GM19023 (cell line): ENCODE data around the gene LRP6.
"Not testable (repeated sequence)": the region's sequence is repeated elsewhere in the genome, so short reads cannot be mapped to it uniquely, and the experiment has no call there.

Source experiments
- ATAC-seq: cut with Tn5 transposase; IDR thresholded peaks from one replicate; pipeline ENCODE4 v1.9.1; 2021; ENCODE audit warnings: mild to moderate bottlenecking, moderate library complexity; ENCODE audit not compliant: unreplicated experiment

LRP6 gene

GRCh38 chr12:12127304-12127703 lies 139.5 kb downstream of the LRP6 start:
- ATAC-seq: no peak

DNA sequence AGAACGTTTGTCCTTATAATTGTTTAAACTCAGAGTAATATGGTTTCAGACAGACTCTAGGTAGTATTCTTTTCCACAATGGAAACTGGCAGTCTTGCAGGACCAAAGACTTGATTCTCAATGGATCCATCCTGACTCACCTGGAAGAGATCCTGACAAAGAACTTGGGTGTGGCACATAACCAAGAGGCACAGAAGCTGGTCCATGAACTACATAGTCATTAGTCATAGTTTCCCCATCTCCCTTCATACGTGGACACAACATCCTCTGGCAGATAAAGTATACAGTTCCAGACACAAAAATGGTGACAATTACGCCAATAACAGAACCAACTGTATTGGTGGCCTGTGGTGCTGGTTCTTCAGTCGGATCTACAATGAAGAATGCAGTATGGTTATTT lies 140.3 kb downstream of the LRP6 start:
- ATAC-seq: no peak

- no peak for ATAC-seq
Observed at GRCh38 chr12:12123036-12123604, 143.7 kb downstream of the LRP6 start.

DNA sequence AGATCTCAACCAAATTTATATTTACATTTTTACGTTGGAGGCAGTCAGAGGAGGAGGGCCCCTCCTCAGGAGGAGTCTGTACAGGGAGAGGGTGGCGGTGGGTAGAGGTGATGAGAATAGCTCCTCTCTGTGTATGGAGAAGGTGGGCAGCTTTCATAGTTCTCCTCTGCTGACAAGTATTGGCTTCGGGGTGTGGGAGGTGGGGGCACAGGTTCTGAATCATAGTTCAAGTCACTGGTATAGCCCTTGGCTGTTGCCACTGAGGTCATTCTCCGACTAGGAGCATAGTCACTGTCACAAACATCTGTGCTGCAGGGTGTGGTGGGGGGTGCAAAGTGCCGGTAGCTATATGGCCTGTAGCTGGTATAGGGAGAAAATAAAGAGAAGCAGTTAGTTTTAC lies 145.8 kb downstream of the LRP6 start:
- ATAC-seq: no peak

DNA sequence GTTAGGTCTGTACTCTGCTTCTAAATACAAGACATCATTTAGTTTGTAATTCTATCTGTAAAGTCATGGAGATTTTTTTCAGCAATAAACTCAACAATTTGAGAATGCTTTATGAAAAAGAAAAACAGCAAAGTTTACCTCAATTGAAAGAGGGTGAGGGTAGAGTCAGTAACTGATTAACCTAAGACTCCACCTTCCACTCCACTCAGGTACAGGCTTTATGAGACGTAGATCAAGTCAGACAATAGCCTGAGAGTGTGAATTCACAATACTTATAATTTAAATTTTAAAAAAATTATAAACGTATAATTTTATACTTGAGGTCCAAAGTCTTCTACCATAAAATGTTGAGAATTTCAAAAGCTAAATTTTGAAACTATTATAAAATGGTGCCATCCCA lies 150.2 kb downstream of the LRP6 start:
- ATAC-seq: no peak

DNA sequence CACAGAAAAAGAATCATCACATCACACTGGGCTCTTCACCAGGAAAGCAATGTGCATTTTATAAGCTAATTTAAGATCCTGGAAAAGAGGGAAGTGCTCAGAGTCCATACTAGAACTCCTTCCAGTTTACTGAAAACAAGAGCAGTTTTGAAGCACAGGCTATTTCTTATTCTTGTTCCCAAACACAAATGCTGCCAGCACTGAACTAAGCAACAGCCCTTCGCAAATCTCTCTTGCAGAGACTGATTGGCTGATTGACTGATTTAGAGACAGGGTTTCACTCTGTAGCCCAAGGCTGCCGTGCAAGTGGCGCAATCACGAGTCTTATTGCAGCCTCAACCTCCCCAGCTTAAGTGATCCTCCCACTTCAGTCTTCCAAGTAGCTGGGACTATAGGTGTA lies 151.3 kb downstream of the LRP6 start:
- ATAC-seq: no peak

DNA sequence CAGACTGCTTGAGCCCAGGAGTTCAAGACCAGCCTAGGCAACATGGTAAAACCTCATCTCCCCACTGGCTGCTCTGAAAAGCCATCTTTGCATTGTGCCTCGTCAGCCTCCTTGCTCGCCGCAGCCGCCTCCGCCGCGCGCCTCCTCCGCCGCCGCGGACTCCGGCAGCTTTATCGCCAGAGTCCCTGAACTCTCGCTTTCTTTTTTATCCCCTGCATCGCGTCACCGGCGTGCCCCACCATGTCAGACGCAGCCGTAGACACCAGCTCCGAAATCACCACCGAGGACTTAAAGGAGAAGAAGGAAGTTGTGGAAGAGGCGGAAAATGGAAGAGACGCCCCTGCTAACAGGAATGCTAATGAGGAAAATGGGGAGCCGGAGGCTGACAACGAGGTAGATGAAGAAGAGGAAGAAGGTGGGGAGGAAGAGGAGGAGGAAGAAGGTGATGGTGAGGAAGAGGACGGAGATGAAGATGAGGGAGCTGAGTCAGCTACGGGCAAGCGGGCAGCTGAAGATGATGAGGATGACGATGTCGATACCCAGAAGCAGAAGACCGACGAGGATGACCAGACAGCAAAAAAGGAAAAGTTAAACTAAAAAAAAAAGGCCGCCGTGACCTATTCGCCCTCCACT lies 155.8 kb downstream of the LRP6 start:
- ATAC-seq: not testable (repeated sequence)

DNA sequence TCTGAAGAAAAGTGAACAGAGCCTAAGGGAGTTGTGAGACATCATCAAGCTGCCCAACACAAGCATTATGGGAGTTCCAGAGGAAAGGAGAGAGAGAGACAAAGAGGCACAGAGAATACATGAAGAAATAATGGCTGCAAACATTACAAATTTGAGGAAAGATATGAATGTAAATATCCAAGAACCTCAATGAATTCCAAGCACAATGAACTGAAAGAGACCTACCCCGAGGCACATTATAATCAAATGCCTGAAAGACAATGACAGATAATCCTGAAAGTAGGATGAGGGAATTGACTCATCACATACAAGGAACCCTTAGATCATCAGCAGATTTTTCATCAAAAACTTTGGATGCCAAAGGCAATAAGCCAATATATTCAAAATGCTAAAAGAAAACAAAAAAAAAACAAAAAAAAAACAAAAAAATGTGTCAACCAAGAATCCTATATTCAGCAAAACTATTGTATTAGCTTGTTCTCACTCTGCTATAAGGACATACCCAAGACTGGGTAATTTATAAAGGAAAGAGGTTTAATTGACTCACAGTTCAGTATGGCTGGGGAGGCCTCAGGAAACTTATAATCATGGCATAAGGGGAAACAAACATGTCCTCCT lies 158.3 kb downstream of the LRP6 start:
- no peak for ATAC-seq

- no peak for ATAC-seq
Observed at GRCh38 chr12:12107678-12108077, 159.2 kb downstream of the LRP6 start.

- ATAC-seq: no peak
Observed at GRCh38 chr12:12099102-12099501, 167.7 kb downstream of the LRP6 start.

DNA sequence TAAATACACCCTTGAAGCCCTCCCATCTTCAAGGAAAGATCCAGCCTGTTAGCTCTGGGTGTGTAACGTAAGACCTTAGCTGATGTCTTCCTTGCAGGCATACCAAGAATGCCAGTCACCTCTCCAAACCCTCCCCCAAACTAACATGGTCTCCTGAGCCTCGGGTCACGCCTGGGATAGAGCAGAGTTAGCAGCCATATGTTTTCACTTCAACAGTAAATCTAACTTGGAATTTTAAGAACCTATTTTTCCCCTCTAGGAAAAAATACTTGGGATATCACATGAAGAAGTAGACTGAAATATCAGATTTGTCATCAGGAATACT lies 168.2 kb downstream of the LRP6 start:
- no peak for ATAC-seq

DNA sequence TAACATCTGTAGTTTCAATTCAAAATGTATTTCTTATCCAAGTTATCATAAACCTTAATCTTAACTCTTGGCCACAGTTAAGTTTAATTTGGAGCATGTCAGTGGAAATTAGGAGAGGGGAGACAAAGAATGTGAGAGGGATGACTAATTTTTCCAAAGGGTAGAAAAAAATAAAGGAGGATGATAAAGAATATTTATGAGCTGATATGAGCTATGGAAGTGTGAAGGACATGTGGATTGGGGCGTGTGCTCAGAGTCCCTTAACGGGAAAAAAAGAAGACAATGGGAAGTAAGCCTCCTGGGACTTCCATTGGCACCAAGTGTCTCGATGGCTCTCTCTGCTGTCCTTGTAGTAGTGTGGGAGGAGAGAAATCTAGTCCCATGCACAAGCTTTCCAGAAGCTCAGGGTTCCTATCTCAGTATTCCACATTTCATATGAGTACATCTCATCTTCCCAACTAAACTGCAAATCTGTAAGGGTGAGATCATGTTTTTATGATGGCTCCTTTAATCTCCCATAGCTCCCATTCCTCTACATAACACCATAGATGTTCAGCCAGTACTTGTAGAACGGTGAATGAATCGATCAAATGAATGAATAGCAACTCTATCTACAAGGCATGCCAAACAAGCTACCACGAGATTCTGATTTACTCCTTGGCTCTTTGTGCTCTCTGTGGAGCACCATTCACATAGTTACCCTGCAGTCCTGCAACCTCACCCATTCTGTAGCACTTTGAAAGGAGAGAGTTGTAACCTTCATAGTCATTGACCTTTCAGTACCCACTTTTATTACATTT lies 168.8 kb downstream of the LRP6 start:
- ATAC-seq: no peak

- no peak for ATAC-seq
Observed at GRCh38 chr12:12095021-12095420, 171.8 kb downstream of the LRP6 start.

DNA sequence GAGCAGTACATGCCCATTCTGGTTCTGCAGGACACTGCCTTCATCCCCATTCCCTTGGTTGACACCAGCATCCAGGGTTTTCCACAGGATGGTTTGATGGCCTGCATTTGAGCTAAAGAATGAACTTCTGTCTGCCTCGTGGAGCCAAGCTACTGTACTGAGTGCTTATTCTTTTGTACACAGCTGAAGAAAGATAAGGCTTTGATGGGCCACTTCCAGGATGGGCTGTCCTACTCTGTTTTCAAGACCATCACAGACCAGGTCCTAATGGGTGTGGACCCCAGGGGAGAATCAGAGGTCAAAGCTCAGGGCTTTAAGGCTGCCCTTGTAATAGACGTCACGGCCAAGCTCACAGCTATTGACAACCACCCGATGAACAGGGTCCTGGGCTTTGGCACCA lies 172.4 kb downstream of the LRP6 start:
- ATAC-seq: no peak

- no peak for ATAC-seq
Observed at GRCh38 chr12:12091977-12092663, 174.7 kb downstream of the LRP6 start.

- no peak for ATAC-seq
Observed at GRCh38 chr12:12091071-12091470, 175.8 kb downstream of the LRP6 start.

DNA sequence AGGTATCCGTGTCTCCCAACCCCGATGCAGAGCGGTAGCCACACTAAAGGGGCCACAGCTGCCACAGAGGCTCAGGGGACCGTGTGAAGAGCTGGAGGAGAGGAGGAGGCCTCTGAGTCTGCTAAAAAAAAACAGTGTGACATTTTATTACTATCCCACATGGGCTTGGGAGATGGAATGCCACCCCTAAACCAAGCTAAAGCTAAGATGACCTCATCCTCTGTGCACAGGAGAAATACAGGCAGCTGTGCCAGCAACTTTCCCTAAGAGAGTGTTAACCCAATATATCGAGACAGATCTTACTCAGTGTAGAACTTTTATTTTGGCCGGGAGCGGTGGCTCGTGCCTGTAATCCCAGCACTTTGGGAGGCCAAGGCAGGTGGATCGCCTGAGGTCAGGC lies 178.1 kb downstream of the LRP6 start:
- ATAC-seq: no peak

GRCh38 chr12:12088147-12088546 lies 178.7 kb downstream of the LRP6 start:
- no peak for ATAC-seq

GRCh38 chr12:12087693-12088034 lies 179.2 kb downstream of the LRP6 start:
- ATAC-seq: no peak

DNA sequence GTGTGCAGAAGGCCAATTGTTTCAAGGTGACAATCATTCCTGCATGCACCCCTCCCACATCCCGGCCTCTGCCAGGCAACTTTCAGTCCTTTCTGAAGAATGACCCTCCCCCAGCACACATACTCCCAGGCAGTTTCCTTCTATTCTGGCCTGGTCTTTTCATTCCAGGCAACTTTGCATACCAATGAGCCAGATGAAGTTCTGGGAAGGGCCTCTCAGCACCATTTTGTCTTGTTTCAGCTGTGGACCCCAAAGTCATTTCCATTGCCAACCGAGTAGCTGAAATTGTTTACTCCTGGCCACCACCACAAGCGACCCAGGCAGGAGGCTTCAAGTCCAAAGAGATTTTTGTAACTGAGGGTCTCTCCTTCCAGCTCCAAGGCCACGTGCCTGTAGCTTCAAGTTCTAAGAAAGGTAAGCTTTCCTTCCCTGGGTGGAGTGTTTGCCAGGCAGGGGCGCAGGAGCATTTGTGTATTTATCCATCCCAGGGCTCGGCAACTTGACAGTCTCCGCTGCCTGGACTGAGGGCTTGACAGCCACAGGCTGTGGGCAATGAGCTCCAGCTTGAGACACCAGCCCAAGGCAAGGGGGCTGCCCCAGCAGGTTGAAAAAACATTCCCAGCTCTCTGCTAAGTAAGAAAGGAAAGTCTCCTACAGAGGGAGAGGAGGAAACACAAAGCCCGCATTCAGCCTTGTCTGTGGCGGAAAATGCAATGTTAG lies 179.7 kb downstream of the LRP6 start:
- no peak for ATAC-seq

- ATAC-seq: no peak
Observed at GRCh38 chr12:12086362-12086761, 180.5 kb downstream of the LRP6 start.
